Endothelial cell of umbilical vein (primary cell): ENCODE data around the gene SKAP1. TPM values are rescaled to one million over a fixed set of nuclear protein-coding genes. Genes with fewer than 3 reads are reported as not detected.

ENCODE experiments used
- BruUV-seq: library from RNA; stranded (reverse); fragments of 400-500 nt; replicated peaks from 2 replicates; lab custom pipeline; 2021; lab: Mats Ljungman, UMichigan
- CTCF ChIA-PET: fragments of 300-600, 350-600 bp; sonication (Branson Sonifier 250); formaldehyde crosslinking; loops from one replicate; lab custom pipeline; 2021; ENCODE audit warnings: antibody characterized with exemption, inconsistent platforms; lab: Charles Lee
- POLR2A ChIA-PET: fragments of 300-600, 350-600 bp; sonication (Branson Sonifier 250); formaldehyde crosslinking; loops from one replicate; lab custom pipeline; 2021; ENCODE audit warnings: antibody characterized with exemption, inconsistent platforms; lab: Charles Lee
- DNase-seq: peaks from one replicate; pipeline ENCODE4 v3.0.0-alpha.2; 2011; ENCODE audit warnings: low read depth, low spot score
- FAIRE-seq: peaks from 2 replicates; lab custom pipeline; 2011; peaks lifted over from hg19 to GRCh38; lab: Jason Lieb, UNC
- H2AFZ ChIP-seq: 2 replicates; pipeline ENCODE4 v1.6.0; 2012; ENCODE audit warnings: low read depth, low read length, control low read depth, inconsistent platforms
- H3K27ac ChIP-seq: 2 replicates; pipeline ENCODE4 v1.5.1; 2011; ENCODE audit warnings: low read depth, mild to moderate bottlenecking, control low read depth, low read length, moderate library complexity; ENCODE audit not compliant: insufficient read depth
- H3K27me3 ChIP-seq, 2 experiments: 2 replicates each; pipeline versions ENCODE4 v1.6.0 to v1.6.1; 2011; ENCODE audit warnings: low read length in 2 of 2, mixed read lengths in 1 of 2; ENCODE audit not compliant: control insufficient read depth in 2 of 2, insufficient read depth in 2 of 2
- H3K36me3 ChIP-seq, 2 experiments: 2 replicates in 1 of 2; 3 replicates in 1 of 2; pipeline ENCODE4 v1.5.1; 2011; ENCODE audit warnings: low read length in 2 of 2, mild to moderate bottlenecking in 1 of 2, moderate library complexity in 1 of 2; ENCODE audit not compliant: control insufficient read depth in 2 of 2, insufficient read depth in 2 of 2; ENCODE audit errors: extremely low read depth in 1 of 2
- H3K4me1 ChIP-seq: 3 replicates; pipeline ENCODE4 v1.5.1; 2011; ENCODE audit warnings: mild to moderate bottlenecking, low read length; ENCODE audit not compliant: control insufficient read depth, insufficient read depth; ENCODE audit errors: extremely low read depth
- H3K4me2 ChIP-seq: 2 replicates; pipeline ENCODE4 v1.6.1; 2011; ENCODE audit warnings: low read length, control low read depth, mixed read lengths; ENCODE audit not compliant: insufficient read depth
- H3K4me3 ChIP-seq, 3 experiments: fragments of 200-600 bp in 1 of 3; sonication (generic), shearing (Covaris generic) in 1 of 3; replicated peaks in 1 of 3; 2 replicates each; pipeline ENCODE4 v1.5.1; 2011 to 2016; ENCODE audit warnings: control low read depth in 3 of 3, low read length in 3 of 3, mild to moderate bottlenecking in 2 of 3, inconsistent platforms in 1 of 3, low read depth in 1 of 3, moderate library complexity in 1 of 3; ENCODE audit not compliant: insufficient read depth in 1 of 3
- H3K79me2 ChIP-seq: 2 replicates; pipeline ENCODE4 v1.6.0; 2012; ENCODE audit warnings: low read length, inconsistent platforms; ENCODE audit not compliant: control insufficient read depth, insufficient read depth
- H3K9ac ChIP-seq: replicated peaks from 2 replicates; pipeline ENCODE3; 2011; ENCODE audit warnings: low read length, control low read depth; ENCODE audit not compliant: insufficient read depth; ENCODE audit errors: extremely low read depth
- H3K9me1 ChIP-seq: replicated peaks from 3 replicates; pipeline ENCODE4 v1.6.0; 2011; ENCODE audit warnings: mild to moderate bottlenecking, low read length; ENCODE audit not compliant: control insufficient read depth, insufficient read depth; ENCODE audit errors: extremely low read depth
- H3K9me3 ChIP-seq: replicated peaks from 2 replicates; pipeline ENCODE4 v1.5.1; 2012; ENCODE audit warnings: low read length, inconsistent platforms; ENCODE audit not compliant: control insufficient read depth, insufficient read depth
- H4K20me1 ChIP-seq: replicated peaks from 2 replicates; pipeline ENCODE3; 2011; ENCODE audit warnings: mild to moderate bottlenecking, low read length; ENCODE audit not compliant: control insufficient read depth, insufficient read depth; ENCODE audit errors: extremely low read depth
- CTCF ChIP-seq, 2 donors: IDR thresholded peaks; 1 replicate in 1 of 2; 2 replicates in 1 of 2; pipeline ENCODE4 v1.5.1; 2011; ENCODE audit warnings: low read length in 2 of 2, mild to moderate bottlenecking in 2 of 2, moderate library complexity in 2 of 2, control low read depth in 1 of 2, inconsistent platforms in 1 of 2, low read depth in 1 of 2; ENCODE audit not compliant: insufficient read depth in 1 of 2; ENCODE audit errors: extremely low read depth in 1 of 2
- EZH2 ChIP-seq: IDR thresholded peaks from 2 replicates; pipeline ENCODE4 v1.6.1; 2012; ENCODE audit warnings: borderline replicate concordance, low read depth, mild to moderate bottlenecking, moderate library complexity, low read length, inconsistent platforms; ENCODE audit not compliant: severe bottlenecking
- FOS ChIP-seq: IDR thresholded peaks from 2 replicates; pipeline ENCODE4 v1.6.1; 2011; ENCODE audit warnings: mild to moderate bottlenecking, low read length, moderate library complexity, borderline replicate concordance; ENCODE audit not compliant: insufficient read depth
- GATA2 ChIP-seq: IDR thresholded peaks from 2 replicates; pipeline ENCODE4 v1.7.0; 2011; ENCODE audit warnings: low read depth, mild to moderate bottlenecking, moderate library complexity, mixed read lengths, low read length; ENCODE audit not compliant: insufficient read length, insufficient read depth
- JUN ChIP-seq: IDR thresholded peaks from 2 replicates; pipeline ENCODE4 v1.6.1; 2011; ENCODE audit warnings: borderline replicate concordance, low read depth; ENCODE audit not compliant: insufficient read length, insufficient read depth
- MAX ChIP-seq: IDR thresholded peaks from 2 replicates; pipeline ENCODE4 v1.6.1; 2011; ENCODE audit not compliant: insufficient read depth, insufficient read length
- MYC ChIP-seq: IDR thresholded peaks from one replicate; pipeline ENCODE4 v1.6.1; 2011; ENCODE audit warnings: mild to moderate bottlenecking, low read depth, low read length
- POLR2A ChIP-seq: IDR thresholded peaks from 2 replicates; pipeline ENCODE4 v1.6.1; 2012; ENCODE audit warnings: low read depth, mild to moderate bottlenecking, control low read depth, low read length
- POLR2AphosphoS5 ChIP-seq: IDR thresholded peaks from 2 replicates; pipeline ENCODE4 v1.6.1; 2012; ENCODE audit warnings: low read depth, mild to moderate bottlenecking, control low read depth, low read length, moderate library complexity; ENCODE audit not compliant: insufficient read depth
- dilution Hi-C: fragments of 300-500 bp; cut with MboI; formaldehyde crosslinking; loops from one replicate; pipeline ENCODE4 v1.15.0; 2019; ENCODE audit warnings: low sequenced_read_pairs; ENCODE audit not compliant: extremely low pct_ligation_motif_present
- intact Hi-C: fragments of 100-400 bp; cut with micrococcal nuclease; formaldehyde crosslinking; loops from one replicate; pipeline ENCODE4 v1.10.0; 2022
- polyA plus RNA-seq, 4 experiments: library from polyadenylated mRNA; depleted of rRNA in 3 of 4; stranded (reverse) in 3 of 4; unstranded in 1 of 4; fragments of >200 nt; gene quantifications; 2 replicates each; pipeline versions ENCODE4 v1.2.1 to v1.2.3, GENCODE V29; 2011 to 2012; ENCODE audit warnings: missing spikeins in 1 of 4
- total RNA-seq: library from RNA; stranded (reverse); gene quantifications from 2 replicates; pipeline ENCODE4 v1.2.3, GENCODE V29; 2021

The SKAP1 gene
- total and polyA plus RNA-seq, 2 donors (not counting 3 experiments of a cell fraction or from before 2014, with no cell fraction given), result 0.75 TPM; not detected in 1

- dilution Hi-C loops, result no loop called here
- H2AFZ ChIP-seq, result peak overlapping the region; percentile 9
- no peaks in the 10 kb centered on the region for H3K36me3 ChIP-seq
- H3K9me1 ChIP-seq, result no peaks in the 10 kb centered on the region
- CTCF ChIA-PET, result interaction anchor here (1.1 to 13.7 kb wide), 31 partner anchors 9 to 410 kb away, joined by 3 to 289 read pairs (median 17); partner anchors contain the start of genes HOXB3, HOXB5 and HOXB8
- H3K9ac ChIP-seq, result no peak overlapping the region
- H3K79me2 ChIP-seq, result no peaks in the 10 kb centered on the region
- no peaks in the 10 kb centered on the region for H3K9me3 ChIP-seq
- no TSS peak for BruUV-seq
- no peaks in the 10 kb centered on the region for H4K20me1 ChIP-seq
- H3K27ac ChIP-seq, result no peak overlapping the region
- POLR2A ChIA-PET, result interaction anchor here (0.7 kb wide), 1 partner anchor 65 kb away, joined by 3 read pairs; no protein-coding TSS in a partner anchor
- FAIRE-seq, result no peak
- no peak for DNase-seq
- H3K4me2 ChIP-seq, result no peak overlapping the region
- peaks cover 20% of the 10 kb centered on the region for H3K4me1 ChIP-seq
- no peaks in the 10 kb centered on the region for H3K27me3 ChIP-seq
- TF ChIP-seq FOS (no peak), EZH2 (no peak), MAX (no peak), POLR2AphosphoS5 (no peak), GATA2 (no peak), CTCF (IDR thresholded peaks at IDR 0.05; ENCODE audit: extremely low read depth in 1 of 2, insufficient read depth in 1 of 2, low read depth in 1 of 2, low read length in 2 of 2) (no peak), POLR2A (no peak), MYC (no peak), JUN (no peak)
- no peak overlapping the region for H3K4me3 ChIP-seq
- intact Hi-C loops, result loop anchor here (1.0 kb wide), 2 partner anchors 19 to 111 kb away; no protein-coding TSS in a partner anchor
These were observed 166.3 kb downstream of the SKAP1 start for GRCh38 chr17:48263731-48264035.
